Myocyte (in vitro differentiated cells): ENCODE data around the gene AMER1. TPM values are rescaled to one million over a fixed set of nuclear protein-coding genes. Genes with fewer than 3 reads are reported as not detected.
"Not testable (repeated sequence)": the region's sequence is repeated elsewhere in the genome, so short reads cannot be mapped to it uniquely, and the experiment has no call there.

Experiments used
- DNase-seq: peaks from one replicate; pipeline ENCODE4 v3.0.0-alpha.2; 2012; ENCODE audit warnings: low read depth
- polyA plus RNA-seq: library from polyadenylated mRNA; unstranded; fragments of >200 nt; gene quantifications from one replicate; pipeline ENCODE4 v1.2.1, GENCODE V29; 2012; ENCODE audit warnings: missing spikeins
- total RNA-seq: library from RNA; depleted of rRNA; stranded (reverse); fragments of >200 nt; gene quantifications from 2 replicates; pipeline ENCODE4 v1.2.3, GENCODE V29; 2014

Gene AMER1
- total RNA-seq = 4.1 and 4.9 TPM in 2 replicates
- 2.3 TPM for polyA plus RNA-seq

- DNase-seq = no peak
These were observed at the start of gene AMER1 for GRCh38 chrX:64205441-64205734. AMER1 (minus strand) TSS chrX:64205708; CDS start chrX:64193286, 12,422 bp downstream.

- DNase-seq = peak; percentile 14
These were observed 24.8 kb upstream of the AMER1 start, which contains the start of gene ASB12 for GRCh38 chrX:64230123-64230970. ASB12 (minus strand) TSS chrX:64230607; CDS start chrX:64225650, 4,957 bp downstream.

GRCh38 chrX:64229154-64229553, 23.6 kb upstream of the AMER1 start:
- DNase-seq = peak; percentile 3

GRCh38 chrX:64218023-64218422, 12.5 kb upstream of the AMER1 start:
- DNase-seq = no peak

GRCh38 chrX:64213989-64214388, 8.5 kb upstream of the AMER1 start:
- DNase-seq = not testable (repeated sequence)

- peak; percentile 42 for DNase-seq
These were observed 1.2 kb upstream of the AMER1 start for GRCh38 chrX:64206556-64207162.

- DNase-seq = peak; percentile 93
These were observed 410 bp upstream of the AMER1 start for GRCh38 chrX:64205735-64206501.

- DNase-seq = peak; percentile 60
These were observed 637 bp downstream of the AMER1 start for GRCh38 chrX:64204701-64205440.

GRCh38 chrX:64204252-64204651, 1.3 kb downstream of the AMER1 start:
- DNase-seq = peak; percentile 41

GRCh38 chrX:64202808-64203325, 2.6 kb downstream of the AMER1 start:
- DNase-seq = peak; percentile 24

GRCh38 chrX:64198036-64198435, 7.5 kb downstream of the AMER1 start:
- DNase-seq = no peak

- no peak for DNase-seq
These were observed 8.9 kb downstream of the AMER1 start for GRCh38 chrX:64196606-64197005.

GRCh38 chrX:64195862-64196261, 9.6 kb downstream of the AMER1 start:
- no peak for DNase-seq

- no peak for DNase-seq
These were observed 12.8 kb downstream of the AMER1 start for GRCh38 chrX:64192673-64193072.

GRCh38 chrX:64192040-64192439, 13.5 kb downstream of the AMER1 start:
- no peak for DNase-seq

GRCh38 chrX:64191281-64192010, 14.1 kb downstream of the AMER1 start:
- no peak for DNase-seq

GRCh38 chrX:64190136-64190740, 15.3 kb downstream of the AMER1 start:
- DNase-seq = no peak

- DNase-seq = no peak
These were observed 16.6 kb downstream of the AMER1 start for GRCh38 chrX:64188901-64189300.

GRCh38 chrX:64187762-64188150, 17.8 kb downstream of the AMER1 start:
- no peak for DNase-seq
